SU-DHL-6 (cell line): ENCODE results near the gene ZNF341.

Experiments used
- H2AFZ ChIP-seq: fragments of 200-600 bp; sonication (generic); 2 replicates; pipeline ENCODE4 v1.6.1; 2014; ENCODE audit warnings: low read depth, mild to moderate bottlenecking, moderate library complexity, mixed read lengths, antibody characterized with exemption, low read length; ENCODE audit not compliant: severe bottlenecking
- H3F3A ChIP-seq: fragments of 200-600 bp; shearing (Covaris generic); 2 replicates; pipeline ENCODE4 v1.6.0; 2016; ENCODE audit warnings: antibody characterized with exemption, mild to moderate bottlenecking; ENCODE audit not compliant: insufficient read depth
- H3K27ac ChIP-seq: fragments of 200-600 bp; sonication (generic); 2 replicates; pipeline ENCODE4 v1.5.1; 2016; ENCODE audit warnings: low read depth, mild to moderate bottlenecking, low read length, moderate library complexity, mixed read lengths
- H3K27me3 ChIP-seq: fragments of 200-600 bp; sonication (generic), shearing (Covaris generic); 2 replicates; pipeline ENCODE4 v1.6.0; 2014; ENCODE audit warnings: mild to moderate bottlenecking, low read length
- H3K36me3 ChIP-seq: fragments of 200-600 bp; sonication (generic); 2 replicates; pipeline ENCODE4 v1.6.1; 2014; ENCODE audit warnings: mild to moderate bottlenecking, low read length, mixed read lengths
- H3K4me2 ChIP-seq: fragments of 300-600, 200-600 bp; shearing (Covaris generic), sonication (generic); 2 replicates; pipeline ENCODE4 v1.6.0; 2014; ENCODE audit warnings: low read length, low read depth, mild to moderate bottlenecking; ENCODE audit not compliant: poor library complexity, severe bottlenecking
- H3K4me3 ChIP-seq: fragments of 200-600 bp; sonication (generic); 2 replicates; pipeline ENCODE4 v1.5.1; 2014; ENCODE audit warnings: antibody characterized with exemption, low read length, mild to moderate bottlenecking, mixed read lengths; ENCODE audit not compliant: insufficient read depth, poor library complexity, severe bottlenecking
- H3K79me2 ChIP-seq: fragments of 200-600 bp; sonication (generic); 2 replicates; pipeline ENCODE4 v1.6.1; 2014; ENCODE audit warnings: mild to moderate bottlenecking, low read length, moderate library complexity; ENCODE audit not compliant: insufficient read depth
- H3K9ac ChIP-seq: fragments of 200-600 bp; sonication (generic); 2 replicates; pipeline ENCODE4 v1.7.0; 2014; ENCODE audit warnings: mild to moderate bottlenecking, low read length
- H3K9me2 ChIP-seq: fragments of 200-600 bp; sonication (generic); replicated peaks from 2 replicates; pipeline ENCODE4 v1.6.1; 2014; ENCODE audit warnings: low read length; ENCODE audit not compliant: insufficient read depth
- H3K9me3 ChIP-seq: fragments of 200-600 bp; sonication (generic); 2 replicates; pipeline ENCODE4 v1.6.1; 2014; ENCODE audit warnings: low read length, mixed read lengths; ENCODE audit not compliant: insufficient read depth
- H4K20me1 ChIP-seq: fragments of 200-600 bp; sonication (generic); 2 replicates; pipeline ENCODE4 v1.6.1; 2014; ENCODE audit warnings: low read depth, mild to moderate bottlenecking, antibody characterized with exemption, low read length, moderate library complexity, mixed read lengths
- EZH2phosphoT487 ChIP-seq: fragments of 200-600 bp; sonication (generic), shearing (Covaris generic); conservative IDR thresholded peaks from 2 replicates; pipeline ENCODE4 v1.6.1; 2018; ENCODE audit warnings: mild to moderate bottlenecking, antibody characterized with exemption, low read length, moderate library complexity, mixed read lengths
- TF ChIP-seq, protein P1 (sequence below): fragments of 200-600 bp; sonication (generic); IDR thresholded peaks from one replicate; pipeline ENCODE4 v1.5.1; 2017; ENCODE audit warnings: antibody characterized with exemption, mild to moderate bottlenecking, low read length, moderate library complexity; ENCODE audit not compliant: insufficient read depth, poor library complexity, severe bottlenecking

Gene ZNF341

DNA sequence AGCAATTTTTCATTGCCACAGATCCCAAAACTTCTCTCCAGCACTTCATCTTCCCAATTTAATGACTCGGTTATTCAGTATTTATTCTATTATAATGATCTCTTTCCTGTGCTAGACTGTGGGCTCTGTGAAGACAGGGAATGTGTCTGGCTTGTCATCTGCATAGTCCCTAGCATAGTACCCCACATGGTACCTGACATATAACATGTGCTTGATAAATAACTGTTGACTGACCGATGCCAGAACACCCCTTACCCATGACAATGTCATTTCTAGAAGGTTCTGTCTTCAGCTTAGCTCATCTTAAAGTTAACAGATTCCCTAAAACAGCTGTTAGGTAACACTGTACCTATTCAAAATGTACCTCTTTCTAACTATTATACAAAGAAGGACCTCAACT is 15.3 kb upstream of the ZNF341 start:
- H3K27ac ChIP-seq: no peak overlapping the region

DNA sequence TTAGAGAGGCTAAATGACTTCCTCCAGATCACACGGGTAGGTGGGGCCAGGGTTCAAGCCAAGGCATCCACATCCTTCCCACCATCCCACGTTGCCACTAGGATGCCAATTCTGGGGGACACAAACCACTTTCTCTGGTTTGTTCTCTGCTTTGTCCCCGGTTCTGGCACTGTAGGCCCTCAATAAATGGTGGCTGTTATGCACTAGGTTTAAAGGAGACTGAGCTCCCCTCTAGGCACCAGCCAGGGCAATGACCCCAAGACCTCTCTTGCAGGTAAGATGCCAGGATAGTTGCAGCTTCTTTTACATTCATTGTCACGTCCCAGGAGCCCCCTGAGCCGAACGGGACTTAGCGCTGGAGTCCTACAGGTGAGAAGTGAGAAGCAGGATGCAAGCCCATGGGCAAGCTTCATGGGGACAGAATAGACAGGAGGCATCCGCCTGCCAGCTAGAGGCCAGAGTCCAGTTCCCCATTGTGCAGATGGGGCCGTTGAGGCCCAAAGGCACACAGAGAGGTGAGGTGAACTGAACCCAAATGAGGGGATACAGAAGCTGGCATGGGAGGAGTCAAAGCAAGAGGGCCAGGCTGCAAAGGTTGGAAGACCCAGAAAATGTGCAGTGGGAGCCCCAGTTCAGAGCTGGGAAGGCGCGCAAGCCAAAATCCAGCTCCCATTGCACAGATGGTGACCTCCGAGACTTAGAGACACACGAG is 12.4 kb upstream of the ZNF341 start:
- H3K4me3 ChIP-seq: peak overlapping the region; percentile 79
- H3K27me3 ChIP-seq: no peaks in the 10 kb centered on the region
- peaks cover 21% of the 10 kb centered on the region; the same call in 1 of the 2 replicates for H3K79me2 ChIP-seq
- H3K27ac ChIP-seq: peak overlapping the region; percentile 39
- H2AFZ ChIP-seq: peak overlapping the region; percentile 31
- H3K36me3 ChIP-seq: no peaks in the 10 kb centered on the region
- H3K4me2 ChIP-seq: peak overlapping the region; percentile 66
- H3K9me3 ChIP-seq: no peaks in the 10 kb centered on the region
- H4K20me1 ChIP-seq: no peaks in the 10 kb centered on the region
- H3K9ac ChIP-seq: peak overlapping the region; percentile 73
- TF ChIP-seq, protein P1, sequence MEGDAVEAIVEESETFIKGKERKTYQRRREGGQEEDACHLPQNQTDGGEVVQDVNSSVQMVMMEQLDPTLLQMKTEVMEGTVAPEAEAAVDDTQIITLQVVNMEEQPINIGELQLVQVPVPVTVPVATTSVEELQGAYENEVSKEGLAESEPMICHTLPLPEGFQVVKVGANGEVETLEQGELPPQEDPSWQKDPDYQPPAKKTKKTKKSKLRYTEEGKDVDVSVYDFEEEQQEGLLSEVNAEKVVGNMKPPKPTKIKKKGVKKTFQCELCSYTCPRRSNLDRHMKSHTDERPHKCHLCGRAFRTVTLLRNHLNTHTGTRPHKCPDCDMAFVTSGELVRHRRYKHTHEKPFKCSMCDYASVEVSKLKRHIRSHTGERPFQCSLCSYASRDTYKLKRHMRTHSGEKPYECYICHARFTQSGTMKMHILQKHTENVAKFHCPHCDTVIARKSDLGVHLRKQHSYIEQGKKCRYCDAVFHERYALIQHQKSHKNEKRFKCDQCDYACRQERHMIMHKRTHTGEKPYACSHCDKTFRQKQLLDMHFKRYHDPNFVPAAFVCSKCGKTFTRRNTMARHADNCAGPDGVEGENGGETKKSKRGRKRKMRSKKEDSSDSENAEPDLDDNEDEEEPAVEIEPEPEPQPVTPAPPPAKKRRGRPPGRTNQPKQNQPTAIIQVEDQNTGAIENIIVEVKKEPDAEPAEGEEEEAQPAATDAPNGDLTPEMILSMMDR: no peak
- TF ChIP-seq EZH2phosphoT487: no peak
- H3K9me2 ChIP-seq: no peaks in the 10 kb centered on the region
- 0 out of 2 replicates have a peak, but pooled peaks cover 5% of the 10 kb centered on the region for H3F3A ChIP-seq

More for the DNA sequence above, 15.3 kb upstream of the ZNF341 start:
- Histone ChIP-seq H4K20me1 (no peaks in the 10 kb centered on the region), H3K4me2 (no peak overlapping the region), H3F3A (0 out of 2 replicates have a peak, but pooled peaks cover 2% of the 10 kb centered on the region), H3K9me3 (no peaks in the 10 kb centered on the region), H3K4me3 (no peak overlapping the region), H3K79me2 (peaks cover 21% of the 10 kb centered on the region; the same call in 1 of the 2 replicates), H3K9ac (no peak overlapping the region), H3K27me3 (no peaks in the 10 kb centered on the region), H3K36me3 (no peaks in the 10 kb centered on the region), H2AFZ (no peak overlapping the region), H3K9me2 (no peaks in the 10 kb centered on the region)
- TF ChIP-seq, protein P1: no peak
- TF ChIP-seq EZH2phosphoT487: no peak

DNA sequence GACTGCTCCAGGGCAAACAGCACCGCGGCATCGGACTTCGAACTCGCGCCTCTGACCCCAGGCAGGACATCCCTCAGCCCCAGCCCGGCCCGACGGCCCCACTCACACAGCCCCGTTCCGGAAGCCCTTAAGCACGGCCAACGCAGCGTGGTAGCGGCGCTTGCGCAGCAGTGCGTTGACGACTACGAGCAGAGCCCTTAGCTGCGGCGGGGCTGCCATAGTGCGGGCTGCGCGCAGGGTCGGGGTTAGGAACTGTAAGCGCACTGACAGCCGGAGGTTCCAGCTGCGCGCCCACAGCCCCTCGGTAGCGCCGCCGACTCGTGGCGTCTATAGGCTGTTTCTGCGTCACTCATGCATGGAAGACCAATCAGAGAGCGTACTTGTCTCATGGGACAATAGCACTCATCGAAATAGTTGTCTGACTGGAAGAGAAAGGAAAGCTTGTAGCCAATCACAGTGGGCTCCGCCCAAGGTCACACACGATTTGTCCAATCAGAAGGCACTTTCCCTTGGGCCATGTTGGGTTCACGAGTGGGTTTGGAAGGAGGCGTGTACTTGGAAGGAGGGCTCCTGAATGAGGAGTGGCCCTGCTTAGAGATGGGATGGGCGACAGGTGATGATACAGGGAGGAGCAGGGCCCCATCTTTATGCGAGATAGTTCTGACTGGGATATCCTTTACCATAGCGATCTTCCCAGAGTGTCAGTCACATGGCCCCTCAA is 11.6 kb upstream of the ZNF341 start, which contains the start of gene PXMP4:
Gene PXMP4 (minus strand): TSS at position 322 of the 721 bp plus-strand sequence. CDS start 103 bp downstream, at position 219.
- peak within 1 kb of the TSS; percentile 73 for H3K9ac ChIP-seq

More for the DNA sequence above, 11.6 kb upstream of the ZNF341 start, which contains the start of gene PXMP4:
- Histone ChIP-seq H3K36me3 (no peaks in the 10 kb centered on the region), H3K79me2 (peaks cover 21% of the 10 kb centered on the region; the same call in 1 of the 2 replicates), H3K27ac (peak within 1 kb of the TSS; percentile 39), H2AFZ (peak within 1 kb of the TSS; percentile 31), H3K9me3 (no peaks in the 10 kb centered on the region), H4K20me1 (no peaks in the 10 kb centered on the region), H3F3A (0 out of 2 replicates have a peak, but pooled peaks cover 5% of the 10 kb centered on the region), H3K27me3 (no peaks in the 10 kb centered on the region), H3K9me2 (no peaks in the 10 kb centered on the region), H3K4me3 (peak within 1 kb of the TSS; percentile 79), H3K4me2 (peak within 1 kb of the TSS; percentile 66)
- TF ChIP-seq, protein P1: no peak
- TF ChIP-seq EZH2phosphoT487: no peak
